ENCODE results near the gene HNRNPA3.

HNRNPA3 gene

GRCh38 chr2:177234267-177234666 is 21.7 kb downstream of the HNRNPA3 start:
- H3K27me3 ChIP-seq (ENCODE audit: low read length): no peaks in the 10 kb centered on the region
- no peaks in the 10 kb centered on the region for H3K9me3 ChIP-seq (ENCODE audit: insufficient read depth, low read length)
- peaks cover 28% of the 10 kb centered on the region for H3F3A ChIP-seq (ENCODE audit: insufficient read depth)
- H3K36me3 ChIP-seq (ENCODE audit: low read length): peaks cover 36% of the 10 kb centered on the region
- peaks cover 20% of the 10 kb centered on the region; the same call in 1 of the 2 replicates for H4K20me1 ChIP-seq (ENCODE audit: low read depth, low read length)
- TF ChIP-seq, protein P1, sequence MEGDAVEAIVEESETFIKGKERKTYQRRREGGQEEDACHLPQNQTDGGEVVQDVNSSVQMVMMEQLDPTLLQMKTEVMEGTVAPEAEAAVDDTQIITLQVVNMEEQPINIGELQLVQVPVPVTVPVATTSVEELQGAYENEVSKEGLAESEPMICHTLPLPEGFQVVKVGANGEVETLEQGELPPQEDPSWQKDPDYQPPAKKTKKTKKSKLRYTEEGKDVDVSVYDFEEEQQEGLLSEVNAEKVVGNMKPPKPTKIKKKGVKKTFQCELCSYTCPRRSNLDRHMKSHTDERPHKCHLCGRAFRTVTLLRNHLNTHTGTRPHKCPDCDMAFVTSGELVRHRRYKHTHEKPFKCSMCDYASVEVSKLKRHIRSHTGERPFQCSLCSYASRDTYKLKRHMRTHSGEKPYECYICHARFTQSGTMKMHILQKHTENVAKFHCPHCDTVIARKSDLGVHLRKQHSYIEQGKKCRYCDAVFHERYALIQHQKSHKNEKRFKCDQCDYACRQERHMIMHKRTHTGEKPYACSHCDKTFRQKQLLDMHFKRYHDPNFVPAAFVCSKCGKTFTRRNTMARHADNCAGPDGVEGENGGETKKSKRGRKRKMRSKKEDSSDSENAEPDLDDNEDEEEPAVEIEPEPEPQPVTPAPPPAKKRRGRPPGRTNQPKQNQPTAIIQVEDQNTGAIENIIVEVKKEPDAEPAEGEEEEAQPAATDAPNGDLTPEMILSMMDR (IDR thresholded peaks at IDR 0.05; ENCODE audit: insufficient read depth, low read length, poor library complexity, severe bottlenecking): no peak
- no peak for TF ChIP-seq EZH2phosphoT487 (conservative IDR thresholded peaks at IDR 0.05; ENCODE audit: low read length)
- H3K79me2 ChIP-seq (ENCODE audit: insufficient read depth, low read length): peaks cover 52% of the 10 kb centered on the region
- H3K9me2 ChIP-seq (replicated peaks; ENCODE audit: insufficient read depth, low read length): no peaks in the 10 kb centered on the region
- no peak overlapping the region for H2AFZ ChIP-seq (ENCODE audit: low read depth, low read length, severe bottlenecking)
- H3K4me2 ChIP-seq (ENCODE audit: low read depth, low read length, poor library complexity, severe bottlenecking): no peak overlapping the region
- no peak overlapping the region for H3K9ac ChIP-seq (ENCODE audit: low read length)
- no peak overlapping the region for H3K27ac ChIP-seq (ENCODE audit: low read depth, low read length)
- no peak overlapping the region for H3K4me3 ChIP-seq (ENCODE audit: insufficient read depth, low read length, poor library complexity, severe bottlenecking)

DNA sequence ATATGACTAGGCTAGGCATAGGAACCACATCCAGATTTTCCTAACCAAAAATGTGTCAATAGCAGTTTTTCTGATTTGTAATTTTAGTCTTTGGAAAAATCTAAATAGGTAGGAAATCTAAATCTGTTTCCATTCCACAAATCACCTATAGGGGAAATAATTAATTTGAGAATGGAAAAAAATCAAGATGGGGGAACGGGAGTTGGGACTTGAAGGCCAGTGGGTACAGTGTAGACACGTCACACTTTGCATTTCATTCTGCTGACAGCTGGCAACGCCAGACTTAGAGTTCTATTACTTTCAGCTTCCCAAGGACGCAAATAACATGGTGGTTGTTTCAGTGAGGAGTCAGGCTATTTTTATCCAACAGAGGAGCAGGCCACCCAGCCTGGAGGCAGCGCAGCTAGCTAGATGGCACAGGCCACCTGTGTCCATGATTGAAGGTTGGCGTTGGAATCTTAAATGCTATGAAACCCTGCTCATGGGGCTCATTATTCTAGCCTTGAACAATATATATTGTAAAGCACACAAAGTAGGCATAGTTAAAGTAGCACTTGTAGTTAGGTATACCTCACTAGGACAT is 23.4 kb downstream of the HNRNPA3 start:
- H3K4me2 ChIP-seq (ENCODE audit: low read depth, low read length, poor library complexity, severe bottlenecking): no peak overlapping the region
- H2AFZ ChIP-seq (ENCODE audit: low read depth, low read length, severe bottlenecking): no peak overlapping the region
- H3K27ac ChIP-seq (ENCODE audit: low read depth, low read length): no peak overlapping the region
- H3K36me3 ChIP-seq (ENCODE audit: low read length): peaks cover 23% of the 10 kb centered on the region
- H3F3A ChIP-seq (ENCODE audit: insufficient read depth): peaks cover 21% of the 10 kb centered on the region
- H3K27me3 ChIP-seq (ENCODE audit: low read length): no peaks in the 10 kb centered on the region
- no peak overlapping the region for H3K4me3 ChIP-seq (ENCODE audit: insufficient read depth, low read length, poor library complexity, severe bottlenecking)
- H4K20me1 ChIP-seq (ENCODE audit: low read depth, low read length): peaks cover 27% of the 10 kb centered on the region; the same call in 1 of the 2 replicates
- no peak overlapping the region for H3K9ac ChIP-seq (ENCODE audit: low read length)
- TF ChIP-seq EZH2phosphoT487 (conservative IDR thresholded peaks at IDR 0.05; ENCODE audit: low read length): no peak
- TF ChIP-seq, protein P1 (IDR thresholded peaks at IDR 0.05; ENCODE audit: insufficient read depth, low read length, poor library complexity, severe bottlenecking): no peak
- no peaks in the 10 kb centered on the region for H3K9me2 ChIP-seq (replicated peaks; ENCODE audit: insufficient read depth, low read length)
- H3K79me2 ChIP-seq (ENCODE audit: insufficient read depth, low read length): peaks cover 68% of the 10 kb centered on the region
- no peaks in the 10 kb centered on the region for H3K9me3 ChIP-seq (ENCODE audit: insufficient read depth, low read length)

- Histone ChIP-seq H2AFZ (ENCODE audit: low read depth, low read length, severe bottlenecking) (no peak overlapping the region), H4K20me1 (ENCODE audit: low read depth, low read length) (peaks cover 43% of the 10 kb centered on the region; the same call in 1 of the 2 replicates), H3F3A (ENCODE audit: insufficient read depth) (peaks cover 17% of the 10 kb centered on the region; the same call in 1 of the 2 replicates), H3K9me3 (ENCODE audit: insufficient read depth, low read length) (no peaks in the 10 kb centered on the region), H3K4me2 (ENCODE audit: low read depth, low read length, poor library complexity, severe bottlenecking) (no peak overlapping the region), H3K27ac (ENCODE audit: low read depth, low read length) (no peak overlapping the region), H3K9me2 (replicated peaks; ENCODE audit: insufficient read depth, low read length) (no peaks in the 10 kb centered on the region), H3K79me2 (ENCODE audit: insufficient read depth, low read length) (peaks cover 88% of the 10 kb centered on the region), H3K27me3 (ENCODE audit: low read length) (no peaks in the 10 kb centered on the region), H3K36me3 (ENCODE audit: low read length) (peaks cover 3% of the 10 kb centered on the region; the same call in 1 of the 2 replicates), H3K4me3 (ENCODE audit: insufficient read depth, low read length, poor library complexity, severe bottlenecking) (no peak overlapping the region), H3K9ac (ENCODE audit: low read length) (no peak overlapping the region)
- TF ChIP-seq EZH2phosphoT487 (conservative IDR thresholded peaks at IDR 0.05; ENCODE audit: low read length): no peak
- TF ChIP-seq, protein P1 (IDR thresholded peaks at IDR 0.05; ENCODE audit: insufficient read depth, low read length, poor library complexity, severe bottlenecking): no peak
These were observed 25.3 kb downstream of the HNRNPA3 start for GRCh38 chr2:177237932-177238331.
